Adrenal gland (tissue), 12 donors: Measurements from ENCODE around the gene SMG6. TPM values are rescaled to one million over a fixed set of nuclear protein-coding genes. Genes with fewer than 3 reads are reported as not detected.

ENCODE experiments used
- DNase-seq, 7 donors: peaks; one replicate each; pipeline ENCODE4 v3.0.0-alpha.2; 2019 to 2020
- H3K27ac ChIP-seq, 5 donors: fragments of 200-600 bp; sonication (generic) in 4 of 5; 1 replicate in 3 of 5; 2 replicates in 2 of 5; pipeline versions ENCODE4 v1.5.1 to v1.8.0; 2016 to 2020; ENCODE audit warnings: mild to moderate bottlenecking in 1 of 5
- H3K27me3 ChIP-seq: fragments of 200-600 bp; 2 replicates; pipeline ENCODE4 v1.8.0; 2021
- H3K36me3 ChIP-seq, 2 donors: fragments of 200-600 bp; replicated peaks in 1 of 2; 1 replicate in 1 of 2; 2 replicates in 1 of 2; pipeline versions ENCODE4 v1.5.1 to v1.8.0; 2018 to 2022
- H3K4me1 ChIP-seq, 2 donors: fragments of 200-600 bp; replicated peaks in 1 of 2; 1 replicate in 1 of 2; 2 replicates in 1 of 2; pipeline versions ENCODE4 v1.5.1 to v1.8.0; 2018 to 2021
- H3K4me3 ChIP-seq, 4 donors: fragments of 200-600 bp; sonication (generic) in 3 of 4; one replicate each; pipeline ENCODE4 v1.5.1; 2016 to 2018
- H3K9me3 ChIP-seq, 3 donors: fragments of 200-600 bp; sonication (generic) in 1 of 3; replicated peaks in 1 of 3; 1 replicate in 2 of 3; 2 replicates in 1 of 3; pipeline versions ENCODE4 v1.5.1 to v1.8.0; 2016 to 2021
- CTCF ChIP-seq, 6 experiments: fragments of 450-650 bp in 4 of 6; fragments of 200-600 bp in 2 of 6; sonication (generic) in 1 of 6; IDR thresholded peaks; 1 replicate in 5 of 6; 2 replicates in 1 of 6; pipeline versions ENCODE4 v1.5.1 to v1.8.0; 2016 to 2021; ENCODE audit warnings: antibody characterized with exemption in 6 of 6, mild to moderate bottlenecking in 2 of 6, moderate library complexity in 1 of 6
- POLR2A ChIP-seq, 2 donors: fragments of 450-650 bp; IDR thresholded peaks; one replicate each; pipeline ENCODE4 v1.6.1; 2017; ENCODE audit warnings: antibody characterized with exemption in 2 of 2, mild to moderate bottlenecking in 2 of 2, moderate library complexity in 1 of 2
- WGBS, 4 donors: extraction: QIAGEN DNeasy Blood & Tissue Kit in 2 of 4; methylation state at CpG; one replicate each; pipeline versions ENCODE4 v1.1.5 to v1.1.7; 2013 to 2017; 5-methylcytosine and 5-hydroxymethylcytosine counted together
- intact Hi-C, 2 donors: fragments of 100-400 bp; cut with DNase I; formaldehyde crosslinking; loops; one replicate each; pipeline versions ENCODE4 v1.14.1 to v1.15.0; 2022 to 2023
- polyA plus RNA-seq, 3 donors: library from polyadenylated mRNA; stranded (reverse); fragments of 200-250 nt in 2 of 3; fragments of 350-450 nt in 1 of 3; fragmentation: Illumina TruSeq in 1 of 3; extraction: RNeasy Lipid Tissue Mini Kit (QIAGEN cat#74804) in 1 of 3; gene quantifications; one replicate each; pipeline ENCODE4 v1.2.3, GENCODE V29; 2013 to 2014
- total RNA-seq, 9 donors: library from RNA; depleted of rRNA in 4 of 9; stranded (reverse); fragments of >200 nt in 4 of 9; fragments of 120-200 nt in 1 of 9; fragmentation: NEBNext Ultra II Directional in 1 of 9; extraction: Animal tissue kit (Norgen Biotek cat#: 25700) in 1 of 9; gene quantifications; one replicate each; pipeline versions ENCODE4 v1.1.0 to v1.2.4, GENCODE V29; 2013 to 2023
- donor health status: healthy with polysubstance abuse.
- donor health status: Bipolar disorder and iron deficiency.
- donor health status: DM: yes; HTN: yes; CAD: no.
- donor health status: DM: no; HTN: no; CAD: no.
- donor health status: DM: no; HTN: no; CAD: no.
- donor health status: DM: yes; HTN: yes; CAD: no.

SMG6 gene
- total and polyA plus RNA-seq, 12 donors: 15.9 to 85.1 (median 44.0) TPM

GRCh38 chr17:2056206-2057174 lies 247.1 kb downstream of the SMG6 start:
- H3K9me3 ChIP-seq: no peaks in the 10 kb centered on the region
- peak overlapping the region in 1 of 4 donors; percentile 72 for H3K4me3 ChIP-seq
- TF ChIP-seq CTCF (IDR thresholded peaks at IDR 0.05): no peak
- no peak for TF ChIP-seq POLR2A (IDR thresholded peaks at IDR 0.05)
- H3K27ac ChIP-seq: peak overlapping the region in 4 of 5 donors; percentile 37 to 88 (median 72)
- 39 to 53% (median 45%) methylated on average over 22 to 85 of the region's 85 CpGs for whole genome bisulfite sequencing, 4 donors
- no peaks in the 10 kb centered on the region for H3K36me3 ChIP-seq
- intact Hi-C loops: loop anchor here (5.0 to 10.0 kb wide), 4 partner anchors 118 to 228 kb away; no protein-coding TSS in a partner anchor
- no peaks in the 10 kb centered on the region for H3K27me3 ChIP-seq
- DNase-seq: no peak
- peaks cover 6 to 22% of the 10 kb centered on the region in 2 donors for H3K4me1 ChIP-seq

DNA sequence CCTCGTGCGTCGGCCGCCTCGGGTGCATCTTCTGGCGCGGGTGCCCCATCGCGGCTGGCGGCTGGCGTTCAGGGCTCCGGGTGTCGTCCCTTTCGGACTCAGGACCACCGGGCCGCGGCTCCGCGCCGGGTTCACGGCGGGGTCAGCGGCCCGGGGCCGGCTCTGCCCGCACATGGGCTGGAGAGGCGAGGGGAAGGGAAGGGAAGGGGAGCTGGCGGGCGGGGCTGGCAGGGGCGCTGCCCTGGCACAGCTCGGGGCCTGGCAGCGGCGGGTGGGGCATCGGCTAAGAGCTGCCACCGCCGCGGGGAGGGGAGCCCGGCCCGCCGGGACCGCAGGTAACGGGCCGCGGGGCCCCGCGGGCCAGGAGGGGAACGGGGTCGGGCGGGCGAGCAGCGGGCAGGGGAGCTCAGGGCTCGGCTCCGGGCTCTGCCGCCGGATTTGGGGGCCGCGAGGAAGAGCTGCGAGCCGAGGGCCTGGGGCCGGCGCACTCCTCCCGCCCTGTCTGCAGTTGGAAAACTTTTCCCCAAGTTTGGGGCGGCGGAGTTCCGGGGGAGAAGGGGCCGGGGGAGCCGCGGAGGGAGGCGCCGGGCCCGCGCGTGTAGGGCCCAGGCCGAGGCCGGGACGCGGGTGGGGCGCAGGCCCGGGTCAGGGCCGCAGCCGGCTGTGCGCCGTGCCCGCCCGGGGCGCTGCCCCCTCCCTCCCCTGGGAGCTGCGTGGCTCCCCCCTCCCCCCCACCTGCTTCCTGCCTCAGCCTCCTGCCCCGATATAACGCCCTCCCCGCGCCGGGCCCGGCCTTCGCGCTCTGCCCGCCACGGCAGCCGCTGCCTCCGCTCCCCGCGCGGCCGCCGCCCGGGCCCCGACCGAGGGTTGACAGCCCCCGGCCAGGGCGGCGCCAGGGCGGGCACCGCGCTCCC lies 248.0 kb downstream of the SMG6 start:
- no peak for DNase-seq
- H3K4me3 ChIP-seq: peak overlapping the region in 3 of 4 donors; percentile 30 to 72 (median 40)
- H3K9me3 ChIP-seq: no peaks in the 10 kb centered on the region
- H3K36me3 ChIP-seq: no peaks in the 10 kb centered on the region
- WGBS, 4 donors: 9 to 78% (median 35%) methylated on average over 6 to 106 of the region's 113 CpGs
- peaks cover 15 to 29% of the 10 kb centered on the region in 2 donors for H3K4me1 ChIP-seq
- intact Hi-C loops: loop anchor here (2.0 to 10.0 kb wide), 5 partner anchors 119 to 229 kb away; no protein-coding TSS in a partner anchor
- H3K27me3 ChIP-seq: no peaks in the 10 kb centered on the region
- peak overlapping the region in 4 of 5 donors; percentile 61 to 88 (median 76) for H3K27ac ChIP-seq
- TF ChIP-seq CTCF (IDR thresholded peaks at IDR 0.05): no peak

- TF ChIP-seq POLR2A (IDR thresholded peaks at IDR 0.05) (peak; percentile 61 to 73), CTCF (IDR thresholded peaks at IDR 0.05) (peak; percentile 49 to 98 (median 83))
- H3K27ac ChIP-seq: peak within 1 kb of the TSS in 4 of 5 donors; percentile 61 to 88 (median 76)
- no peaks in the 10 kb centered on the region for H3K9me3 ChIP-seq
- no peaks in the 10 kb centered on the region for H3K36me3 ChIP-seq
- intact Hi-C loops: loop anchor here (2.0 to 10.0 kb wide), 5 partner anchors 120 to 230 kb away; no protein-coding TSS in a partner anchor
- WGBS, 4 donors: 0 to 5% (median 1%) methylated on average over 16 to 72 of the region's 72 CpGs
- peaks cover 16 to 30% of the 10 kb centered on the region in 2 donors for H3K4me1 ChIP-seq
- H3K4me3 ChIP-seq: peak within 1 kb of the TSS in 3 of 4 donors; percentile 30 to 72 (median 40)
- no peaks in the 10 kb centered on the region for H3K27me3 ChIP-seq
- peak; percentile 69 to 88 (median 79) for DNase-seq
Measured at GRCh38 chr17:2054512-2055291, 248.9 kb downstream of the SMG6 start, which contains the start of gene HIC1. Gene HIC1 (plus strand): TSS chr17:2055103. CDS start chr17:2056691, 1,588 bp downstream.
